GM18861 (cell line): Measurements from ENCODE around the gene KLHL12.
A peak's percentile ranks its signal among the peaks of the same experiment; 100 is the strongest.

ENCODE experiments used
- ATAC-seq: cut with Tn5 transposase; IDR thresholded peaks from one replicate; pipeline ENCODE4 v1.9.1; 2021; ENCODE audit not compliant: unreplicated experiment

KLHL12 gene

DNA sequence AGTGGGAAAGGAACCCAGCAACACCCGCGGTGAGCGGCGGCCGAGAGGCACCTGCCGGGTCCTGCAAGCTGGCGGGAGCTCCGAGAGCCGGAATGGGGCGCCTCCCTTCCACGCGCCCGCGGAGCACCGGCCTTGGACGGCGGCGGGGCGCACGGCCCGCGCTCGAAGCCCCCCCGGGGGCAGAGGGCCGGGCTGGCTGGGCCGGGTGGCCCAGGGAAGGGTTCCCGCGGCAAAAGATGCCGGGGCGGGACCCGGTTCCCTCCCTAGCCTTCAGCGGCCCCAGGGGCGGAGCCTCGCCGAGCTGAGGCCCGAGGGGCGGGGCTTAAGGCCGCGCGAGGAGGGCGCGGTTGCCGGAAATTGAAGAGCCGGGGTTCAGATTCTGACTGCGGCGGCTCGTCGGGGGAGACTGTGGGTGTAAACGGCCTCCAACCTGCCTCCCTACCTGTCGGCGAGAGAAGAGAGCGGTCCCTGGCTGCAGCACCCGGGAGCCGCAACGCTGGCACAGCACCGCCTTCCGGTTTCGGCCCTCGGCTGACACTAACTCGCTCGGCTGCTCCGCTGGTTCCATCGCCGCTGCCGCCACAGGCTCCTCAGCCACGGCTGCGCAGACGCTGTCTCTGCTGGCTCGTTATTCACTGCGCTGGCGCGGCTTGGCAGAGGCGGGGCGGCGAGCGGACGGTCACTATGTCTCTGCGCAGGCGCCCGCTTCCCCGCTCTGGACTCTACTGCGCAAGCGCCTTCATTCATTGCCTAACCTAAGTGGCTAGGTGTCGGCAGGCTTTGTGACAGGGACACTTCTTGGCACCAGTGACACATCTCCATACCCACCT is 38.3 kb downstream of the KLHL12 start, which contains the start of gene RABIF:
TSS of gene RABIF (minus strand) at position 619 of the 830 bp plus-strand sequence. CDS start at position 568, 51 bp downstream.
- ATAC-seq = peak; percentile 86

DNA sequence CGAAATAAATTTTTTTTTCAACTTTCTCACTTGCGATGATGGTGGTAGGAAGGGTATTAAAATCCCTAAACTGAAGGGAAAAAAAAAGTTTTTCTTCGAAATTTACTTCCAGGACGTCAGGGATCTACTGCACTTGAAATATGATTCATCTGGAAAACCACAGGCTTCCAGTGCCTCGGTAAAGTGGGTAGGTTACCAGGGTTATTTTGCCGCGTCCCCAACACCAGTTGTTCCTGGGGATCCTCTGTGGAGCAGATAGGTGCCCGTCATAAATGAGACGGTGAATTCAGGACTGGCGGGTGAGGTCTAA is 38.9 kb downstream of the KLHL12 start:
- ATAC-seq = no peak

DNA sequence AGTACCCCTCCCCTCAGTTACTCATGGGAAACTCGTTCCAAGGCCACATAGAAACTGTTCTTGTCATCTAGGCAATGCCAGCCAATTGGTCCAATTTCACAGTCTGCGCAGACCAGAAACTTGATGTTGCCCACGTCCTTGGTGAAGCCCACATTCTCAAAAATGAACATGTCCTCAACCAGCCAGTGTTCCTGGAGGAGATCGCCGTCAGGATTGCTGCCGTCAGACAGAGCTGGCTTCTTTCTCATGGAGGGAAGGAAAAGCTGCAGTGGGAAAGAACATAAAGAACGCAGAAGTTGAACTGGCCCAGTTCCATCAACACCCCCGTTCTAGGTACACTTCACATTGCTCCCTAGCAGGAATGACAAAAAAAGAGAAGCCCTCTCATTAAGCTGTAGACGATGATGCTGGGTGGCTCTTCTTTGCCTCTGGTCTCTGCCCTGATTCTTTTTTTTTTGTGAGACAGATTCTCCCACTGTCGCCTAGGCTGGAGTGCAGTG is 46.0 kb downstream of the KLHL12 start:
- ATAC-seq = no peak

- ATAC-seq = no peak
Measured at GRCh38 chr1:202880062-202880461, 47.0 kb downstream of the KLHL12 start.

DNA sequence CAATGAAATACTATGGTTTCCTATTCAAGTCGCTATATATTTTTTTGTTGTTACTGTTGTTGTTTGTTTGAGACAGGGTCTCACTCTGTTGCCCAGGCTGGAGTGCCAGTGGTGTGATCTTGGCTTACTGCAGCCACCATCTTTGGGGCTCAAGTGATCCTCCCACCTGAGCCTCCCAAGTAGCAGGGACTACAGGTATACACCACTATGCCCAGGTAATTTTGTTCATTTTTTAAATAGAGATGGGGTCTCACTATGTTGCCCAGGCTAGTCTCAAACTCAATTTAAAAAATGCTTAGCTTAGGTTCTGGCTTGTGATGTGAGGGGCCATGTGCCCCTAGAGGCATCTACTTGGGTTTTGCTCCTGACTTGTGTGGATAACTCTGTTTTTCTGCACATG is 47.9 kb downstream of the KLHL12 start:
- no peak for ATAC-seq

DNA sequence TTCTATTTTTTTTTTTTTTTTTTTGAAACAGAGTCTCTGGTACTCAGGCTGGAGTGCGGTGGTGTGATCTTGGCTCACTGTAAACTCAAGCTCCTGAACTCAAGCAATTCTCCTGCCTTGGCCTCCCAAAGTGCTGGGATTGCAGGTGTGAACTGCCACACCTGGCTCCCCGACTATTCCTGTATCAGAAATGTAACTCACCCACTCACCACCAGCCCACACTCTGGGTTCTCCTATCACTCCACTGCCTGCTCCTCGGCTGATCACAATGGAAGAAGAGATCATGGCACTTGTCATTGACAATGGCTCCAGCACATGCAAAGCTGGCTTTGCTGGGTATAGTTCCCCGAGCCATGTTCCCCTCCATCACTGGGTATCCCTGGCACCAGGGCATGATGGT is 54.0 kb downstream of the KLHL12 start:
- no peak for ATAC-seq

- no peak for ATAC-seq
Measured at GRCh38 chr1:202871367-202871766, 55.7 kb downstream of the KLHL12 start.

DNA sequence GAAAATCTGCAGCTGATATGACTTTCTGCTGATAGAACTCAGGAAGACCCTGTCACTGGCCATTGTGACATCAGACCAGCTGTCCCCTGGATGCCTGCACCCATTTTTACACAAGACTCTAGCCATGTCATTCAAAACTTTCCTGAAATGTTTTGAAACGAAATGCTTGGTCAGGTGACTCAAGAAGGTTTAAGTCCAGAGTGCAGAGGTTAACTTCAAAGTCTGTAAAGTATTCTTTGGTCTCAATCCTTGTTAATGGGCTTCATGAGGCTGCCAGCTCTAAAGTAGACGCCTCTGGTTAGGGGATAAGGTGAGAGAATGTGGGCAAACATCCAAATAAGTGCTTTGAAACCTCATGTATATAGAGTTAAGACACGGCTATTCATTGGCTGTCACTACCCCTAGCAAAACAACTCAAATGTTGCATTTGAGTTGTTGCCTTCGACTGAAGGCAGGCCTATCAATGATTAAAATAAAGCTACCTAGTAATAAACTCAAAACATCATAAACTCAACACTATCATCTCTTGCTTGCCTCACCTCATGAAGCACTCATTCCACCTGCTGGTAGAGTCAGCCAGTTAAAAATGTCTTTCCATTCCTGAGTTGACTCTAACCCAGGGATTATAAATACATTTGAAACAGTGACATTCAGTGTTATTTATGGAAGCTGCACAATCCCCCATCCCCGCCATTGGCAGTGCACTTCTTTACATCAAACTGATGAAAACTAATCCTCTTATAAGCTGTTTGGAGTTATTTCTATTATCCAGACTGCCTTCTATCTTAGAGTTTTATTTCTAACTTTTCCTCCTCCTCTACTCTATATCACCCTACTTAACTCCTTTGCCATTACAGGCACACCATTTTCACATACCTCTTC is 64.1 kb downstream of the KLHL12 start:
- no peak for ATAC-seq

DNA sequence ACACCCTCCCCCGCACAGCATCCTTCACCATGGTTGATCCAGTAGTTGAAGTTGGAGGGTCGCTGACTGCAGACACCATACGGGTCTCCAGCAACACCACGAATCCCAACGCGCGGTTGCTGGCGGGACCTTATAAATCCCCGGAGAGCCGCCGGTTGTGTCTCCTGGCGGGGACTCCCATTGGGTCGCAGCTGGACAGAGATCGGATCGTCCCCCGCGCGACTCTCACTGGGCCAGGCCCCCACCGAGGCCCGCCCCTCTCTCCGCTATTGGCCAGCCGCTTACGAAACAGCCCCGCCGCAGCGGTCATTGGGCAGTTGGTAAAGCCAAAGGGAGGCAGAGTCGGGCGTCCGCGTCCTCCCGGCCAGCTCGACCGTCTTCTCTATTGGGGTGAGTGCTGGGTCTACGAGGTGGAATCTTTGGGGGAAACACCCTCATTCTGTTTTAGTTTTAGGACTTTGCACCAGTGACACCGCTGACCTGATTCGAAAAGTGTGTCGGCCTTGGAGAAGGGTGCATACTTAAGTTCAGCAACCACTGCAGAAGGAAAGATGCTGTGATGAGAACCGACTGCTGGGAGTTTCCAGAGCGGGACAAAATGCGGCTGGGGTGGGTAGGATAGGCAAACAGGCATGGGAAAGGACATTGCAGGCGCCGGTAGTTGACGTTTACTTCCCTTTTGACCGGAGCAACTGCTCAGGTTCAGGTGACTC is 65.5 kb downstream of the KLHL12 start:
- ATAC-seq = no peak

DNA sequence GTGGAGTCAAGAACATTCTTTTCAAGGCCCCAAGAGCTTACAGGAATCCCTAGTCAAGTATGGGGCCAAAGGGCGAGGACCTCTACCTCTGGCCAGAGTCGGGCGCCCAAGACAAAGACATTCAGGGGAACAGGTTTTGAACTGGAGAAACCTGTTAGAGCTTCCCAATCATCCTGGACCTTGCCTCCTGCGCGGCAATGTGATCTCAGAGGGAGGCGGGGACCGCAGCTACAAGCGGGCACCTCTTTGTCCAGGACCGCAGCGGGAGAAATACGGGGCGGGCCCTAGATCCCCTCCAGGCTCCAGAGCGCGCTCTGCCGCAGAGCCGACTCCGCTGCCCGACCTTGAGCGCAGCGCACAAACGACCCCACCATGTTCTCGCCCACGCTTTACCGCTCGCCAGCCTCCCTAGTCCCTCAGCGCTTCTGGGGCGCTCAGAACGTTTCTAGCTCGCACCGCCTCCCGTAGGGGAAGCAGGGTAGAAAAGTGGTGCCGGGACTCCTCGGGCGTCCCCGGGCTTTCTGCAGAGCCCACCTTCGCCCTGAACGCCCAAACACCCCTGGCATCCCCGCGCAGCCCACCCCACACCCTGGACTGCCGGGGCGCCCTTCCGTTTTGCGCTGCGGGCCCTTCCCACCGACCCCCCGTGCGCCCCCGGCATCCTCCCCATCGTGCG is 66.2 kb downstream of the KLHL12 start:
- no peak for ATAC-seq

DNA sequence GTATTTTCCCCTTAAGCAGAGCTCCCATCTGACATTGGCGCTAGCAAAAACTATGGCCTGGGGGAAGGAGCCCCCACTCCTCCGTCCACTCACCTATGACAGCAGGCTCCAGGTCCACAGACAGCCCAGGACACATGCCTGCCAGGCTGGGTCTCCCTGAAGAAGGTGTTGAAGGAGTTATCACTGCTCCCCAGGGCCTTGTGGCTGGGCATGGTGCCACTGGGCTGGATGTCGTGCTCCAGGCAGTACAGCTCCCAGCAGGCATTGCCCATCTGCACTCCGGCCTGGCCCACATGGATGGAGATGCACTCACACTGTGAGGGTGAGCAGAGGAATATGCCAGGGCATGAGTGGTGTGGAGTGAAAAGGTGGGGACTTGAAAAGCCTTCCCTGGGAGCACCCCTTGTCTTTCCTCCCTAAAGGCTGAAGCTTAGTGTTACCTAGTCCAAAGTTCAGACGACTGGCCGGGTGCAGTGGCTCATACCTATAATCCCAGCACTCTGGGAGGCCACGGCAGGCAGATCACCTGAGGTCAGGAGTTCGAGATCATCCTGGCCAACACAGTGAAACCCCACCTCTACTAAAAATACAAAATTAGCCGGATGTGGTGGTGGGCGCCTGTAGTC is 68.1 kb downstream of the KLHL12 start:
- no peak for ATAC-seq

DNA sequence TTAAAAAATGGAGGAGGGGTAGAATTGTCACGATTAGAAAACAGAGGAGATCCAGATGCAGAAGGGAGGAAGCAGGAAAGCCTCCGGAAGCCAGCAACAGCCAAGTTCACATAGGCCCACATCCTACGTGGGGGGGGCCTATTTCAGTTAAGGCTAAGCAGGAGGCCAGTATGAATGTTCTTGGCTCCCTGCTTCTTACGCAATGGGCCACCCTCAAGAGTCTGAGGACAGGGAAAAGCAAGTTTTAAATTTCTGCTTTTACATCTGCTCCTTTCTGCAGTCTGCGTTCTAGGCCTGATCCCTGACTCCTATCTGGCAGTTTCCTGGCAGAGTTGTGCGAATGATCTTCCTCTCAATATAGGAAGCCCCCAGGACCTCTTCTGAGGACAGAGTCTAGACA is 68.7 kb downstream of the KLHL12 start:
- ATAC-seq = no peak

- no peak for ATAC-seq
Measured at GRCh38 chr1:202857136-202857610, 69.9 kb downstream of the KLHL12 start.

DNA sequence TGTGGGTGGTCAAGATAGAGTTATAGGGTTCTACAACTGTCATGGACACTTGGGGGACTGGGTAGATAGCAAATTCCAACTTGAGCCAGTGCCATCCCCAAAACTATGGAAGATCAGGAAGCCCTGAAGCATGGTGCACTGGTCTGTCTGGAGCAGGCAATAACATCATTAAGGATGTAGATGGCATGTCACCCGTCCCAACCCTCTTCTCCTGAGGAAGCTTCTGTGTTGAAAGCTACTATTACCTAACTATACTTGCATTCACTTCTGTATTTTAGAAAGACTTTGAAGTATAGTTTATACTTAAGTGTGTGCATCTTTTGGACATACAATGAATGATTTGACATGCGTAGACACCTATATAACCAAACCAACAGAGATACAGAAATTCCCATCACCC is 71.0 kb downstream of the KLHL12 start:
- ATAC-seq = no peak

GRCh38 chr1:202854787-202855186 is 72.2 kb downstream of the KLHL12 start:
- ATAC-seq = no peak

DNA sequence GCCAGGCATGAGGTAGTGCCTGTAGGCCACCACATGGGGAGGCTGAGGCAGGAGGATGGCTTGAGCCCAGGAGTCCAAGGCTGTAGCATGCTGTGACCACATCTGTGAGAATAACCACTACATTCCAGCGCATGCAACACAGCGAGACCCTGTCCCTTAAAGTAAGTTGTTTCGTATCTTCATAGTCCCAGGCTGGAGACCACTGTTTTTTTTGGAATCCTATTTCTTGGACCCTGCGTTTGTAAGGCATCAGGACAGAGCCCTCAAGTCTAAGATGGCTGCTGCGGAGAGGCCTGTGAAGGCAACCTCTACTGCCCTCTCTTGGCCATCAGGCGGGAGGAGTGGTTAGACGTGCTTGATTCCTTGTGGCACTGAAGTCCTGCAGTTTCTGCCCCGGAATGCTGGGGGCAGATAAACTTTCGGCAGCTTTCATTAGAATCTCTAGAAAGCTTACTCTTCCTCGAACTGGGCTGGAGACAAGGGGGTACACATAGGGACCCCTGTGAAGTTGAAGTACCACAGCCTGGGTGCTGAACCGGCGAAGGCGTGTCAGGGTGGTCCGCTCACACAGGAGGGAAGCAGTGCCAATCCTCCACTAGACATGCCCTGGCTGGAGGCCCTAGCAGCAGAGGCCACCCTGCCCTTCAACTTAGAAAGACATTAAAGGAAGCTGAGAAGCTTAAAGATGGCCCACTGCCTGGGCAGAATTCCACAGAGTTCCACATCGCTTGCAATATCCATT is 74.7 kb downstream of the KLHL12 start:
- no peak for ATAC-seq

DNA sequence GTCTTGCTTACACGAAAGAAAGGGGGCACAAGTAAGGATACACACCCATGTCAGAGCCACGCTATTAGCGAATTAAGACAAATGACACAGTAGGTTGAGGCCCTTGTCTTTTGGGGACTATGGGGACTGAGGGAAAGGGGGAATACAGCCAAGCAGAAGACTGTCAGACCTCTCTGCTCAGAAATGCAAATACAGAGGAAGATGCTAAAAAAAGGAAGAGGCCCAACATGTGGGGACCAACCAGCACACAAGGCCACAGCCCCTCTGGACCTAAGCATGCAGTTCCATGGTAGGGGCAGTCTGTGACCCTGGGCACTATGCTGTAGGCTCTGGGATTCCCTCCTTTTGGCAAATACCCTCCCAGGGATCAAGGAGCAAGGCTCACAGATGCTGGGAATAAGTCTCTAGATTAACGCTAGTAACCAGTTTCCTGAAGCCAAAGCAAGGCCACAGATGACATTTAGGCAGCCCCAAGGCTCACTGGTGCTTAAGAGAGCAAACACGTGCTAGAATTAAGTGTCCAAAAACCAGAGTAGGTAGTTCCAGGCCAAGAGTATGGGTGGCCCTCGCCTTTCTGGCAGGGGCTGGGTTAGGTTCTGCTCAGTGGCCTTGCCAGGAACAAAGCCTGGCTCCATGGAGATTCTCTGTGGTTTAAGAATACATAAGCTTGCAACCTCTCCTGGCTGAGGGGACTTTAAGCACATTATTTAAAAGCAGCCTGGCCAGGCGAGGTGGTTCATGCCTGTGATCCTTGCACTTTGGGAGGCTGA is 76.3 kb downstream of the KLHL12 start:
- ATAC-seq = no peak

GRCh38 chr1:202848191-202848542 is 78.9 kb downstream of the KLHL12 start:
- no peak for ATAC-seq

- no peak for ATAC-seq
Measured at GRCh38 chr1:202844935-202845334, 82.1 kb downstream of the KLHL12 start.
